ENCODE data around the gene RGS19.
"Not testable (repeated sequence)": the region's sequence is repeated elsewhere in the genome, so short reads cannot be mapped to it uniquely, and the experiment has no call there.

Gene RGS19

DNA sequence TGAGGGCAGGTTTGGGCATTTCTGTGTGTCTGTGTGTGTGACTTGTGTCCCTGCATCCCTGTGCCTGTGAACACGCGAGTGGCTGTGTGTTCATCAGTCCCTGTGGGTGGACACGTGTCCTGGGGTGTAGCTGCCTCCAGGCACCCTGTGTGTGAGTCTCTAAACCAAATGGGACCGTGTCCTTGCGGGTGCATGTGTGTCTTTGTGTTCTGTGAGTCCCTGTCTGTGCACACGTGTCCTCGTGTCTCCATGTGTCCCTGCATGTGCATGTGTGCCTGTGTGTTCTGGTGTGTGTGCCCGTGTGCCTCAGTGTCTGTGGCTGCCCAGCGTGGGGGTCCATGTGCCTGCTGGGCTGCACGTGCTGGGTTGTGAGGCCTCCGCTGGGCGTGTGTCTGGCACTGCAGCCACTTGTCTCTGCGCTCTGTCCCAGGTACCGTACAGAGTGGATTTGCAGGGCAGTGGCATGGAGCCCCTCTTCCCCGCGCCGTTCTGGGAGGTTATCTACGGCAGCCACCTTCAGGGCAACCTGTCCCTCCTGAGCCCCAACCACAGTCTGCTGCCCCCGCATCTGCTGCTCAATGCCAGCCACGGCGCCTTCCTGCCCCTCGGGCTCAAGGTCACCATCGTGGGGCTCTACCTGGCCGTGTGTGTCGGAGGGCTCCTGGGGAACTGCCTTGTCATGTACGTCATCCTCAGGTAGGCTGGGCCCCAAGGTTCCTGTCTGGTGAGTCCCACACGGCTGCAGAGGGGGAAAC, 13.1 kb upstream of the RGS19 start:
- DNase-seq = no peak

DNA sequence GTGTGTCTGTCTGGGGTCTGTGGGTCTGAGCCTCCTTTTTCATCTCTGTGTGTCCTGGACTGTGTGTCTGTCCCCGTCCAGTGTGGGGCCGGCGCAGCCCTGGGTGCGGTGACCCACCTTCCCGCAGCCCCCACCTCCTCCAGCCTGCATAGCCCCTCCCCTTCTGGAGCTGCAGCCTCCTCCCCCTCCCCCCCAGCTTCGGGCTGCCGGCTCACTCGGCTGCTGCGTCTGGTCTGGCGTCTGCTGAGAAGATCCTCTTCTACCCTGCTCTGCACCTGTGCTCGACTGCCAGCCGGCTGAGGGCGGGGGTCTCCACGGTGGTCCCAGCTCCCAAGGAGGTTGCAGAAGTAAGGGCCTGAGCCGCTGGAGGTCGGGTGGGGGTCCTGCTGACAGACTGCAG, 12.5 kb upstream of the RGS19 start:
- DNase-seq = no peak

DNA sequence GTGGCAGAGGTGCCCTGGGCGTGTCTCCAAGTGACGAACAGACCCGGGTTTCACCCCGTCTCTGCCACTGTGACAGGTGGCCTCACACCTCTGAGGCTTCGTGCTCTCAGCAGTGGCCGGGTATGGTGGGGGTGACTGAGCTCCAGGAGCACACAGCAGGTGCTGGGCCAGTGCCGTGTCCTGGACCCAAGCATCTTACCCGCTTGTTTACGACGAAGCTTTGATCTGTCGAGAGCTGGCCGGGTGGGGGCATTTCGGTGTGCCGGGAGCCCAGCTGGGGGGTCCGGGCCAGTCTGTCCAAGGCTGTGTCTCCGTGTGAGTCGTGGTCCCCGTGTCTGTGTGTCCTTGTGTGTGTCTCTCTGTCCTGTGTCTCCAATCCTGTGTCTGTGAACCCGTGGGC, 12.0 kb upstream of the RGS19 start:
- DNase-seq = no peak

DNA sequence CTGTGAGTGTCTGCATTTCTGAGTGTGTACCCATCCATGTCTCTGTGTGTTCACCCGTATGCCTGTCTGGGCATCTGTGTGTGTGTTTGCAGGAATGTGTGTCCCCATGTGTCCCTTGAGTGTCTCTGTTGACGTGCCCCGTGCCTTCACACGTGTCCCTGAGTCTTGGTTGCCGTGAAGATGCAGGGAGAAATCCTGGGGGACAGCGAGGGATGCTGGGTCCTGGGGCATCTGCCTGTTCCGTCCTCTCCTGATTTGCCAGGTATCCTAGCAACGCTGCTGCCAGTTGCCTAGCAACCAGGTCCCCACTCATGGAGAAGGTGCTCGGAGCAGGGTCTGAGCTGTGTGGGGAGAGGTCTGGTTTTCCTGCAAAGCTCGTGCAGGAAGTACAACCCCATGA, 10.8 kb upstream of the RGS19 start:
- no peak for DNase-seq

DNA sequence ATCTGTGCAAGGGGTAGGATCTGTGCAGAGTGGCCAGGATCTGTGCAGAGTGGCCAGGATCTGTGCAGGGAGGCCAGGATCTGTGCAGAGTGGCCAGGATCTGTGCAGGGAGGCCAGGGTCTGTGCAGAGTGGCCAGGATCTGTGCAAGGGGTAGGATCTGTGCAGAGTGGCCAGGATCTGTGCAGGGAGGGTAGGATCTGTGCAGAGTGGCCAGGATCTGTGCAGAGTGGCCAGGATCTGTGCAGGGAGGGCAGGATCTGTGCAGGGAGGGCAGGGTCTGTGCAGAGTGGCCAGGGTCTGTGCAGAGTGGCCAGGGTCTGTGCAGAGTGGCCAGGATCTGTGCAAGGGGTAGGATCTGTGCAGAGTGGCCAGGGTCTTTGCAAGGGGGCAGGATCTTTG, 9.3 kb upstream of the RGS19 start:
- not testable (repeated sequence) for DNase-seq

DNA sequence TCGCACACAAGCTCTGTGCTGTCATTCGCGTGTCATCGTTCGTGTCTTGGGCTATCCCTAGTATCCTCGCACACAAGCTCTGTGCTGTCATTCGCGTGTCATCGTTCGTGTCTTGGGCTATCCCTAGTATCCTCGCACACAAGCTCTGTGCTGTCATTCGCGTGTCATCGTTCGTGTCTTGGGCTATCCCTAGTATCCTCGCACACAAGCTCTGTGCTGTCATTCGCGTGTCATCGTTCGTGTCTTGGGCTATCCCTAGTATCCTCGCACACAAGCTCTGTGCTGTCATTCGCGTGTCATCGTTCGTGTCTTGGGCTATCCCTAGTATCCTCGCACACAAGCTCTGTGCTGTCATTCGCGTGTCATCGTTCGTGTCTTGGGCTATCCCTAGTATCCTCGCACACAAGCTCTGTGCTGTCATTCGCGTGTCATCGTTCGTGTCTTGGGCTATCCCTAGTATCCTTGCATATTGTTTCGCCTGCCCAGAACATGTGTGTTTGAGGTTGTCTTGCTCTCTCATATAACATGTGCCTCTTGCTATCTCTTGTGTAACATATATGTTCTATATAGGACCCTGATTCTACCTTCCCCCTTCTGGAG, 8.0 kb upstream of the RGS19 start:
- not testable (repeated sequence) for DNase-seq

DNA sequence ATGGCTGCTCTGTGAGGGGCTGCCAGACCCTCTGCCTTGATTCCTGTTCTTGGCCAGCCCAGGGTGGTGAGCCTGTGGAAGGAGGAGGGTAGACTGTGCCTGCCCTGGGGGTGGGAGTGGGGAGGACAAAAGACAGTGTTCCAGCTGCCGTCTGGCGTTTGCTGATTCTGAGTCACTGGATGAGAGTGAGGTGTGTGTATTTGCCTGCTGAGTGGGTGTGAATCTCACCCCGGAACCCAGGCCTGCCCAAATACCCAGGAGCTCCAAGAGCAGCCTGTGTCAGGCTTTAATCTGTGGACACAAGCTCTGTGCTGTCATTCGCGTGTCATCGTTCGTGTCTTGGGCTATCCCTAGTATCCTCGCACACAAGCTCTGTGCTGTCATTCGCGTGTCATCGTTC, 7.5 kb upstream of the RGS19 start:
- no peak for DNase-seq

DNA sequence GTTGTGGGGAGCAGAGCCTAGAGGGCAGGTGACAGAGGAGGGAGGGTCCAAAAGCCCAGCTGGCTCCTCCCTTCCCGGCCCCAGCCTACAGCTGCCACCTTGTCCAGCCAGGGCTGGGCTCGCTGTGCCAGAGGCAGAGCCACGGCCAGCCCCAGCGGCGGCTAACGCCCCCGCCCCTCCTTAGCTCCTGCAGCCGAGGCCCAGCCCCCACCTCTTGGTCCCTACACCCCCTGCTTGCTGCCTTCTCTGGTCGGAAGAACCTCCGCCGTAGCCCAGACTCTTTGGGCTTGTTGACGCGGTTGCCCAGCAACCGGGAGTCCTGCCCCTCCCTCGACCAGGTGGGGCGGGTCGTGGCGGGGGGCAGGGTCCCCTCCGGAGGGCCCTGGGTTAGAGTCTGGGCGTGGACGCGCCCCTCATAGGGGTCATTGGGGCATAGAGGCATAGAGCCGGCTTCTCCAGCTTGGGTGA, 5.4 kb upstream of the RGS19 start:
- DNase-seq = peak in 1 of 2 donors; percentile 40

DNA sequence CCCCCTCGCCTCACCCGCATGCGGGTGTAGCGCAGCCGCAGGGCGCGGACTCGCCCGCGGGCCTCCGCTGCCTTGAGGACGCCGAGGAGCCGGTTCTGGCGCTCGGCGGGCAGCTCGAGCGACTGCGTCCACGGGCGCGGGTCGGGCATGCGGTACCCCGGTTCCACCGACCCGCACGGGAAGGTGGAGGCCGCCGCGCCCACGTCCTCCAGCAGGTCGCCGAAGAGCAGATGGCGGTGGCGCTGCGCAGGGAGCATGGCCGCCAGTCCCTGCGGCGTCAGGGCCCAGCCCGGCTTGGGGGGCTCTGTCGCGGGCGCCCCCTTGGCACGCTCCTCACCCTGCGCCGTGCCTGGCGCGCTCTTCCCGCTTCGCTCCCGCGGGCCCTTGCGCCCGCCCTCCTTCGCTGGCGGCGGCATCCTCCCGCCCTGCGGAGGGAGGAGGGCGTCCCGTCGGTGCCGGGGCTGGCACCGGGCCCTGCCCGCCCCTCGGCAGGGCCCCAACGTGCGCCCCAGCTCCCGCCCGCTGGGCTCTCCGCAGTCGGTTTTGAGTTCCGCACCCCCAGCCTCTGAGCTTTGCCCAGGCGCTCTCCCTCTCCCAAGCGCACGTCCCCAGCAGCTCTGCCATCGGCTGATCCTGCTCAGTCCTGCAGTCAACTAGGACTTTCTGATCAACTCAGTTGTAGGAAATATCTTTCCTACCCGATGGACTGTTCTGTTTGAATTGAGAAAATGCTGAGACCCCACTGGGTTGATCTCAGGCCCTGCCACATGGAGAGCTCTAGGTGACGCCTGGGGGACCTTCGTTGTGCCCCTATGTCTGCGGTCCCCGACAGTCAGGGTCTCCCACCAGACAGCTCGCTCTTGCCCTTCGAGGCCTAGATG, 4.7 kb upstream of the RGS19 start, which contains the start of gene LKAAEAR1:
TSS of gene LKAAEAR1 (minus strand) at position 595 of the 881 bp plus-strand sequence. CDS start at position 416, 179 bp downstream.
- no peak for DNase-seq

DNA sequence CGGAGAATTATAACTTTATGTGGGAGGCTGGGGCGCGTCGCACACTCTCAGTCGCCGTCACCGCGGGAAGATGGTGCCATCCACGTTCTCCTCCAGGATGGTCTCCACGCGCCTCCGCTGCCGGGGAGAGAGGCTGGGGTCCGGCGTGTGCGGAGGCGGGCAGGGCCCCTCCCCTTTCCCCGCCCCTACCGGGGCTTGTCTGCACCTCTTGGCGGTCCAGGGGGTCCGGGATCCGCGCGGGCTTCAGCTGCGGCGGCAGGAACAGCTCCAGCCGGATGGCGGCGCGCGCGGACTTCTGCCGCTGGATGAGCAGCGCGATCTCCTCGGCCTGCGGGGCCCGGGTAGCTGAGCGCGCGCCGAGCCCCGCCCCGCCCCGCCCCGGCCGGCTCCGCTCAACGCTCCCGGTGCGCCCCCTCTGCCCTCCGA, 4.1 kb upstream of the RGS19 start:
- peak; percentile 72 to 76 for DNase-seq

DNA sequence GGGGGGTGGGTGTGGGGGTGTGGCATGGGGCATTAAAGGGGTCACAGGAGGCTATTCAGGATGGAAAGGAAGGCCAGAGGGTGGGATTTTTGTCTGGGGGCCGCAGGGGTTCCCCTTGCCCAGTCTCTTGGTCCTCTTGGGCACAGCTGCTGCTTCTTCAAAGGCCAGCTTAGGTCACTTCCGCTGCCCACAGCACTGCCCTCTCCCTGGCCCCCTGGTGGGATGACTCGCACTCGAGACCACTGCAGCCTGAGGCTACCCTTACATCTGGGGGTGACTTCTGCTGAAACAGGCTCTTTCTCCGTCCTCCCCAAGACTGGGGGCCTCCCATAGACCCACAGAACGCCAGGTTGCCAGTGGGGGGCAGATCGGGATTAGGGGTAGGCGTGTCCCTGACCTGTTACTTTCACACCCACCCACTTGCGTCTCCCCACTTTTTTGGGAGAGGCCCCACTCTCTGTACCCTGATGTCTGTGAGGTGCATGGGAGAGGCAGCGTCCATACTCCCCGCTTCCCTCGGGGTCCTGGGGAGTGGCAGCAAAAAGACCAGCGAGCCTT, 3.6 kb upstream of the RGS19 start:
- DNase-seq = no peak

DNA sequence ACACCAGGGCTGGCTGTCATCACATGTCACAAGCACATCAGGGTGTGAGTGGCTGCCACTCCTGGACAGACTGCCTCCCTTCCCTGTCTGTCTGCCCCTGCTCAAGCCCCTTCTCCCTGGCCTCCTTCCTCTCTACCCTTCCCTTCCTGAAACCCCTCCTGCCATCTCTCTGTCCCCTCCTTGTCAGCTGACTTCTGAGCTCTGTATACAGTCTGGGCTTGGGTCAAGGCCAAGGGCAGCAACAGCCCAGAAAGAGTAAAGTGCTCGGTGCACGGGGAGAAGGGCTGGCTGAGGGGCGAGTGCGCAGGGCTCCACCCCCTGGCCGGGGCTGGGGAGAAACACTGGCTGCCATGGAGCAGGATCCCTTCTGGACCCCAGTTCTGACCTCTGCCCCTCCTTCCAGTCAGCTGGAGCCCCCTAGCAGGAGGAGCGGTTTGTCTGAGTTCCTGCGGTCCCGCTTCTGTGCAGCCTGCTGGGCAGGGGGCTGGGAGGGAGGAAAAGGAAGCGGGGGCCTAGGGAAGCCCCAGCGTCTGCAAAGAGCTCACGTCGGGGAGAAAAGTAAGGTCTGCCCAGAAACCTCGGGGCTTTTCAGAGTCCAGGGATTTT, 2.9 kb upstream of the RGS19 start:
- DNase-seq = no peak

DNA sequence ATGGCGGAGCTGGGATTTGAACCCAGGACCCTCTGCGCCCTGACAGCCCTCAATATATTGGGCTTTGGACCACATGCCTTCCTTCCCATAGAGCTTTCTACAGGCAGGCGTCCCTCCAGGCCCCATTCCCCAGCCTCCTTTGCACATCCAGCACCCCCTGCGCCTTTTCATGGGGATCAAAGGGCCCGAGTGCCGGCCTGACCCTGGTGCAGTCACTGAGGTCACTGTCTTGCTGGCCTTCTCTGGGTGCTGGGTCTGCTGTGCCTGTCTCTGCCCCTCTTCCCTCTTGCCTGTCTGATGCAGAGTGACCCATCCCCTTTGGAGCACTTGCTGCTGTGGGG, 2.3 kb upstream of the RGS19 start:
- DNase-seq = no peak

DNA sequence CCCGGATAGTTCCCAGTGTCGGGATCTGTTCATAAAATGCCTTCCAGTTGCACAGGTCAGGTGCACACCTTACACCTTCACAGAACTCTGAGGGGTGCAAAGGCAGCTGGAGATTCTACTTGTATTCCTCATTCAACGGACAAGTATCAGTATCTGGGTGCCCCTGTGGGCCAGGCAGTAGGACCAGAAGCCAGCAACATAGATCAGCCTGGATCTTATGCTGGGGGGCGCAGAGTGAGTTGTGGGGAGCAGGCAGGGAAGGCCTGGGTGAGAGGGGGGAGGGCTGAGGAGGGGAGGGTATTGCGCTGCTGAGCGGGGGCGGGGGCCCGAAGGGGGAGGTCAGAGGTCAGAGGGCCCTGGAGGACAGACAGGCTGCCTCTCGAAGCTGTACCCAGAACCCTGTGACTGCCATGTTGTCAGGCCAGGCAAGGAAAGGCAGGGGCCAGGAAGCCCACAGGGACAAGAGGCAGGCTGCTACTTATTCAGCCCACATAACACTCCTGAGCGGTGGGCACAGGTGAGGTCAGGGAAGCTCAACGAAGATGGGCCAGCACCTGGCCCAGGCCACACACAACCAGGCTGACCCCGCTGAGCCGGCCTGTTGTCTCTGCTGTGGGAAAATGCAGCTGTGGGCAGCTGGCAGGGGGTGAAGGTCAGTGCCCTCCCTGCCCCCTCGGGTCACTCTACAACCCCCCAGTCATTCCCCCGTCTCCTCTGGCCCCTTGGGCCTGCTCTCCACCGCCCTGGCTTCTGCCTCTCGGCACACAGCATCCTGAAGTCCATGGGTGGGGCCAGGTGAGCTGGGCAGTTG, 1.7 kb upstream of the RGS19 start:
- DNase-seq = no peak

DNA sequence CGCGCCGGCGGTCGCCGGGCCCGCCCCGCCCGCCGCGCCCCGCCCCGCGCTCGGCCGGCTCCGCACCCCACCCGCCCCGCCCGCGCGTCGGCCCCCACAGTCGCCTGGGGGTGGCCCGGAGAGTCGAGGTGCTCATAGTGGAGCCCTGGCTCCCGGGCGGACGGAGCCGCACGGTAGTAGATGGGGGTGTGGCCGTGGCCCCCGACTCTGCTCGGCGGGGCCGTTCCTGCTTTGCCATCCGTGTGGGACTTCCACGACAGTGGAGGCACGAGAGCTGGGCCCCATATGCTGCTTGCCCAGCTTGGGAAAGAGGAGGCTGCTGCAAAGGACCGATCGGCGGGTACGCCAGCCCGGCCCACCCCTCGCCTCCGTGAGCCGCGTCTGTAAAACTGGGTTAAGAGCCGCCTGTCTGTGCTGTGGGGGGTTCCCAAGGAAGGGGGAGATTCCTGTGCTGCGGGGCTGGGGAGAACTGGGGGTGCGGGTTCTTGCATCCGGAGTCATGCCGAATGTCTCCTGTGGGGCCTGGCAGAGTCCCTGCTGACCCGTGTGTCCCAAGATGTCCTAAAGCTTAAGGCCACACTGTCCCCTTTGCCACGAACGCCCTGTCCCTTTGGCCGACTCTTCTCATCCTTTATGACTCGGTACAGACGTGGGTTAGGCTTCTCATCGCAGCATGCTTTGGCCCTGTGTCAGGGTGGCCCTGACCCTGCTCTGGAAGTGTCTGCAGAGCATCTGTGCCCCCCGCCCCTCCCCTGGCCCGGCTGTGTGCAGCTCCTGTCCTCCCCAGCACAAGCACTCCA, 895 bp upstream of the RGS19 start, which contains the start of gene OPRL1:
TSS of gene OPRL1 (plus strand) at position 70 of the 800 bp plus-strand sequence. CDS start 12,639 bp downstream, outside the sequence.
- peak; percentile 47 to 58 for DNase-seq

DNA sequence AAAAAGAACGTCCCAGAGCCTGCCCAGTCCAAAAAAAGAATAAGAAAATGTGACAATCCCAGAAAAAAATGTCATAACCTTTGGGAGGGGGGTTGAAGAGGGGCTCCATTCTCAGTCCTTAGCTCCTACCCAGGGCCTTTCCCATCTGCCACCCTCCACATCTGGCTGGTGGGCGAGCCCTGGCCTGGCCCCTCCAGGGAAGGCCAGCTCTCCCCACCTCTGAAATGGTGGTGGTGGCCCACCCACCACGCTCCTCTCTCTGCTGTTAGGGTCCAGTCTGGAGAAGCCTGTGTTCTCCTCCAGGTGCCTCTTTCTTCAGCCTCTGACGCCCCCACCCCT, 415 bp downstream of the RGS19 start:
- no peak for DNase-seq

DNA sequence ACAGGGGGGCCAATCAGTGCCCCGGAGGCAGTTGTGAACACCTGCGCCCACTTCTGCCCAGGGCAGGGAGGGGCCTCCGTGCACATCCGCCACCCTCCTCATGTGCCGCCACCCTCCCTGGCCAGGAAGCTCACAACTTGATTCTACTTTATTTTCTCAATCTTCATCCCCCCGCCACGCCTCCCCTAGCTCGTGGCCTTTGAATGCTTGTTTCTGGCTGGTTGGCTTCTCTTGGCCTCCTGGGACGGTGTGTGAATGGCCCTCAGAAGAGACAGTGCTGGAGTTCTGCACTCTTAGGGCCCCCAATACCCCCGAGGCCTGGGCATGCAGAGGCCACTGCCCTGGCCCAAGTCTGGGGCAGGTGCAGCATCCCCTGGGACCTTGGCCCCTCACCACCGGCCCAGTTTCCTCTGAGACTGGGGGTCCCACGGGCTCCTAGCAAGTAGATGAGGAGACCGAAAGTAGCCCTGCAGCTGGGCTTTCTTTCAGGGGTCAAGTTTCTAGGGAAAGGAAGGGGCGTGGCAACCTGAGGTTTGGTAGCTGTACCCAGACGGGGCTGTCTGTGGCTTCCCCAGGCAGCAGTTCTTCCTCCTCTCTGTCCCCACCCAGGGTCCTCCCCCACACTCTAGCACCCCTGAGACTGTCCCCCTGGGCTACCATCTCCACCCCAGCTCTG, 1.3 kb downstream of the RGS19 start:
- peak; percentile 64 to 66 for DNase-seq

DNA sequence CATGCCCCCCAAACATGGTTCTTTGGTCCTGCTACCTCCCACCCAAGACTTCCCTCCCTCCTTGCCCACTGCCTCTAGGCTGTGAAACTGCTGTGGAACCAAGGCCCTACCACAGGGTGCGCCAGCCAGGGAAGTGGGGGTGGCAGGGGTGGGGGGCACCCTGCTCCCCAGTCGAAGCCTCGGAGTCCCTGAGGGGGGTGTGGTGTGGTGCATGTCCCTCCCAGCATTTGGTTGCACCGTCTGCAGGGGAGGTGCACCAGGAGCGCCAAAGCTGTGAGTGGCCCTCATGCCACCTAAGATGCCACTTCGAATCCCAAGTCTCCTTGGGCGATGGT, 1.8 kb downstream of the RGS19 start:
- no peak for DNase-seq

DNA sequence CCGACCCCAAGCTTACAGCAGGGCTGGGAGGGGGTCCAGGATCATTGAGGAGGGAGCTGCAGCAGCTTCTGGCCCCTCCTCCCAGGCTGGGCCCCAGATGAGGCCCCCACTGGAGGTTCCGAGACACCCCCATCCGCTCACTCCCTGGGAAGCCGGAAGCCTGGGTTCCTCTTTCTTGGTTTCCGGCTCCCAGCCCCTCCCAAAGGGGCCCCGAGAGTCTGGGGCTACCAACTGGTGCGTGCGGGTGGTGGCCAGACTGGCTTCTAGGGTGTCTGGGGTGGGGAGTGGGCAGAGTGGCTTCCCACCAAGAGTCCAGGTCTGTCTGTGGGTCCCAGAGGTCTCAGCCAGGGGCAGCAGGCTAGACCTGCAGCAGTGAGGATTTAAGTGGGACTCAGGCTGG, 2.2 kb downstream of the RGS19 start:
- DNase-seq = peak in 1 of 2 donors; percentile 63
